A673 (cell line): ENCODE measurements around the gene TLR9. TPM values are rescaled to one million over a fixed set of nuclear protein-coding genes. Genes with fewer than 3 reads are reported as not detected.

Source experiments
- BruUV-seq: library from RNA; stranded (reverse); fragments of 400-500 nt; replicated peaks from 2 replicates; lab custom pipeline; 2021; lab: Mats Ljungman, UMichigan
- CTCF ChIA-PET: fragments of 300-600 bp; sonication (Branson Sonifier 250); formaldehyde crosslinking; loops from one replicate; lab custom pipeline; 2022; ENCODE audit warnings: antibody characterized with exemption; lab: Charles Lee
- POLR2A ChIA-PET: fragments of 300-600 bp; sonication (Branson Sonifier 250); formaldehyde crosslinking; loops from one replicate; lab custom pipeline; 2022; ENCODE audit warnings: antibody characterized with exemption; ENCODE audit not compliant: low non-redundant PET; lab: Charles Lee
- DNase-seq: peaks from one replicate; pipeline ENCODE4 v3.0.0-alpha.2; 2015; ENCODE audit warnings: low spot score
- H3K27ac ChIP-seq: fragments of 200-600 bp; sonication (generic); 2 replicates; pipeline ENCODE4 v1.5.1; 2016; ENCODE audit warnings: mixed run types, low read depth, mild to moderate bottlenecking, mixed read lengths, antibody characterized with exemption, low read length; ENCODE audit not compliant: poor library complexity, severe bottlenecking
- H3K27me3 ChIP-seq: fragments of 200-600 bp; sonication (generic); replicated peaks from 2 replicates; pipeline ENCODE4 v1.6.1; 2017; ENCODE audit warnings: mixed run types, low read depth, mild to moderate bottlenecking, mixed read lengths, antibody characterized with exemption, low read length; ENCODE audit not compliant: insufficient read depth, poor library complexity
- H3K36me3 ChIP-seq: fragments of 200-600 bp; sonication (generic); 2 replicates; pipeline ENCODE4 v1.6.1; 2016; ENCODE audit warnings: mixed run types, mild to moderate bottlenecking, mixed read lengths, antibody characterized with exemption, low read length; ENCODE audit not compliant: insufficient read depth, poor library complexity, severe bottlenecking
- H3K4me1 ChIP-seq: fragments of 200-600 bp; sonication (generic); 2 replicates; pipeline ENCODE4 v1.6.1; 2017; ENCODE audit warnings: mixed run types, mild to moderate bottlenecking, mixed read lengths, antibody characterized with exemption, low read length; ENCODE audit not compliant: insufficient read depth, poor library complexity, severe bottlenecking
- H3K4me3 ChIP-seq: fragments of 200-600 bp; sonication (generic); 2 replicates; pipeline ENCODE4 v1.5.1; 2016; ENCODE audit warnings: low read depth, mixed run types, mild to moderate bottlenecking, mixed read lengths, low read length; ENCODE audit not compliant: poor library complexity, severe bottlenecking
- H3K9me3 ChIP-seq: fragments of 200-600 bp; sonication (generic); 2 replicates; pipeline ENCODE4 v1.6.1; 2016; ENCODE audit warnings: mixed run types, low read depth, mild to moderate bottlenecking, mixed read lengths, antibody characterized with exemption, low read length; ENCODE audit not compliant: poor library complexity, severe bottlenecking
- CTCF ChIP-seq: fragments of 300-800, 200-600 bp; sonication (generic); conservative IDR thresholded peaks from 2 replicates; pipeline ENCODE4 v1.5.1; 2017; ENCODE audit warnings: low read depth, mild to moderate bottlenecking, antibody characterized with exemption, low read length, moderate library complexity, mixed read lengths
- EZH2 ChIP-seq: fragments of 200-600 bp; sonication (generic); IDR thresholded peaks from 2 replicates; pipeline ENCODE4 v1.6.1; 2017; ENCODE audit warnings: borderline replicate concordance, low read depth, mild to moderate bottlenecking, mixed read lengths, antibody characterized with exemption, low read length; ENCODE audit not compliant: poor library complexity, severe bottlenecking
- intact Hi-C: fragments of 100-400 bp; cut with micrococcal nuclease; formaldehyde crosslinking; loops from one replicate; pipeline ENCODE4 v1.10.0; 2022; ENCODE audit not compliant: unreplicated experiment
- total RNA-seq: library from RNA; stranded (reverse); gene quantifications from 2 replicates; pipeline ENCODE4 v1.2.3, GENCODE V29; 2021

Gene TLR9
- total RNA-seq, 1 experiment from 2014 or later, result not detected

GRCh38 chr3:52195823-52196331 is 29.6 kb downstream of the TLR9 start:
- CTCF ChIA-PET, result no interaction called here
- POLR2A ChIA-PET, result no interaction called here
- BruUV-seq, result no TSS peak
- Histone ChIP-seq H3K9me3 (no peaks in the 10 kb centered on the region), H3K4me3 (no peak overlapping the region), H3K4me1 (no peaks in the 10 kb centered on the region), H3K27ac (no peak overlapping the region), H3K27me3 (no peaks in the 10 kb centered on the region), H3K36me3 (peaks cover 8% of the 10 kb centered on the region)
- no peak for DNase-seq
- TF ChIP-seq CTCF (no peak), EZH2 (no peak)
- intact Hi-C loops, result no loop called here

GRCh38 chr3:52195291-52195597 is 30.2 kb downstream of the TLR9 start:
- no peaks in the 10 kb centered on the region for H3K27me3 ChIP-seq
- H3K27ac ChIP-seq, result no peak overlapping the region
- POLR2A ChIA-PET, result no interaction called here
- CTCF ChIA-PET, result no interaction called here
- H3K4me1 ChIP-seq, result no peaks in the 10 kb centered on the region
- DNase-seq, result no peak
- no peak for TF ChIP-seq CTCF
- TF ChIP-seq EZH2, result no peak
- no peaks in the 10 kb centered on the region for H3K9me3 ChIP-seq
- intact Hi-C loops, result no loop called here
- peaks cover 3% of the 10 kb centered on the region for H3K36me3 ChIP-seq
- H3K4me3 ChIP-seq, result no peak overlapping the region
- BruUV-seq, result no TSS peak

- H3K27ac ChIP-seq, result no peak overlapping the region
- intact Hi-C loops, result no loop called here
- ChIA-PET CTCF (no interaction called here), POLR2A (no interaction called here)
- TF ChIP-seq EZH2, result no peak
- no peak for TF ChIP-seq CTCF
- no peaks in the 10 kb centered on the region for H3K27me3 ChIP-seq
- H3K36me3 ChIP-seq, result no peaks in the 10 kb centered on the region
- H3K9me3 ChIP-seq, result no peaks in the 10 kb centered on the region
- H3K4me3 ChIP-seq, result no peak overlapping the region
- BruUV-seq, result no TSS peak
- no peaks in the 10 kb centered on the region for H3K4me1 ChIP-seq
- DNase-seq, result no peak
Observed at GRCh38 chr3:52194485-52195290, 30.8 kb downstream of the TLR9 start.
